A673 (cell line): Measurements from ENCODE around the gene PTPN20.
"Not testable (repeated sequence)": the region's sequence is repeated elsewhere in the genome, so short reads cannot be mapped to it uniquely, and the experiment has no call there.

ENCODE experiments used
- CTCF ChIP-seq: fragments of 300-800, 200-600 bp; sonication (generic); conservative IDR thresholded peaks from 2 replicates; pipeline ENCODE4 v1.5.1; 2017; ENCODE audit warnings: low read depth, mild to moderate bottlenecking, antibody characterized with exemption, low read length, moderate library complexity, mixed read lengths
- EZH2 ChIP-seq: fragments of 200-600 bp; sonication (generic); IDR thresholded peaks from 2 replicates; pipeline ENCODE4 v1.6.1; 2017; ENCODE audit warnings: borderline replicate concordance, low read depth, mild to moderate bottlenecking, mixed read lengths, antibody characterized with exemption, low read length; ENCODE audit not compliant: poor library complexity, severe bottlenecking

GRCh38 chr10:46875304-46875703 is 35.9 kb upstream of the PTPN20 start:
- not testable (repeated sequence) for TF ChIP-seq CTCF, EZH2
